GM21786 (cell line): Measurements from ENCODE around the gene FBXO30.

Source experiments
- ATAC-seq: cut with Tn5 transposase; IDR thresholded peaks from one replicate; pipeline ENCODE4 v1.9.1; 2021; ENCODE audit not compliant: unreplicated experiment

FBXO30 gene

DNA sequence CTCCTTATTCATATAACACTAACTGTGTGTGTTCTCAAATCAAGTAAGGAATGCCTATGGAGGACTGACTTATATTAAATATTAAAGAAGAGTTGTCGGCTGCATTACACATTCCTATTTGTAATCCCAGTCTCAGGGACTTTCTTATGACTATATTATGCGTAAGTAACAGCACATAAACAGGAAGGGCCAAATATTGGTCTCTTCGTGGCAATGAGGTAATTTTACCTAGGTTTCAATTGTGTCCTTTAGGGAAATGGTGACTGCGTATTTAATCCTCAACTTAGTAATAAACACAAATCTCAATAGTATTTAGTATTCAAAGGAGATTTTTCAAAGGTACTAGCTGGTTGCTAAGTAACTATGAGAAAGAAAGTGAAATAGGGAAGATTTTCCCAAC, 56.5 kb downstream of the FBXO30 start:
- ATAC-seq: no peak

DNA sequence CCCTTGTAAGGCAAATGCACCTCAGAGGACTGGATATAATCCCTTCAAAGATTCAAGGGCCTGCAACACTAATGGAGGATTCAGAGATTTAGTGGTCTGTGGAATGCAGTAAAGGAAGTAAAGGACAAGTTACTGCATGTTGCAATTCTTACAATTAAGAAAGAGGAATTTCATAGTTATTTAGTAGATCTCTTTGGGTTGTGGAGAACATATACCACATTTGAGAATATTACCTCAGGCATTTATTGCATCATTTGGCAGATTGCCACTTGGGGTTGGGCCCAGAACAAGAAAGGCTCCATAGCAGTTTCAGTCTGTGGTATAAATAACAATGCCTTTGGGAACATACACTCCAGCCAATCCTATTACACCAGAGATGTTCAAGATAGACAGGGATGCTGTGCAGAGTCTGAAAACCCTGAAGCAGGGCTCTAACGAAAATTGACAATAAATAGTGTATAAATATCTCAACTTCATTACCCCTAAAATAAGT, 58.4 kb downstream of the FBXO30 start:
- no peak for ATAC-seq

DNA sequence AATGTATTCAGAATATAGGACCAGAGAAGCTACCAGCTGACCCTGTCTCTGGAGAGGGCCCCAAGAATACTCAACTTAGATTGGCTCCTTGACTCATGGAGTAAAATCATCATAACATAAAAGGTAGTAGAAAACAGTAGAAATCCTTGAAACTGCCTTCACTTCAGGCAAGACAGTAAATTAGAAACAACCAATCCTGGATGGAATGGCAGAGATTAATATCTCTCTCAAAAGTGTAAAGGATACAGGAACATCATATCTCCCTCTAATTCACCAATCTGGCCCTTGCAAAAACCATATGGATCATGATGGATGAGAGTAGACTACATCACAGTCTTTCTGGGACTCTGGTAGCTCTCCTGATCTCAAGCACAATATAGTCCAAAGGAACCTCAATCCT, 58.9 kb downstream of the FBXO30 start:
- ATAC-seq: no peak

GRCh38 chr6:145752638-145753037, 62.0 kb downstream of the FBXO30 start:
- ATAC-seq: no peak

- ATAC-seq: peak; percentile 96
Measured at GRCh38 chr6:145749632-145750031, 65.0 kb downstream of the FBXO30 start.

- ATAC-seq: no peak
Measured at GRCh38 chr6:145745861-145746260, 68.7 kb downstream of the FBXO30 start.

DNA sequence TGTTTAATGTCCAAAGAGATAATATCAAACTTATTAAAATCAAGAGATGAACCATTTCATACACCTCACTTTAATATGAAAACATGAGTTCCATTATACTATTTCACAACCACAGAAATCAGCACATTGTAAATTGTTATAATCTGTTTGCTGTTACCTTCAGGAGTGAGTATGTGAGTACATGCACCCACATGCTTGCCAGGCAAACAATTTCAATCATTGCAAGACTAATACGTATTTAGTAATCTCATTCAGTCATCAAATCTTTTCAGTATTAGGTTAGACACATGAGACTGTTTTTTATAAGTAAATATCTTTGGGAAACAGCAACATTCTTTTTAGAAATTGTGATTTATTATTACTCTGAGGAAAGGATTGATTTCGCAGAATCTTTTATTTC, 70.0 kb downstream of the FBXO30 start:
- ATAC-seq: no peak
